Psoas muscle (tissue), 8 donors: ENCODE measurements around the gene UNC13A. TPM values are rescaled to one million over a fixed set of nuclear protein-coding genes. Genes with fewer than 3 reads are reported as not detected.

Source experiments
- ATAC-seq, 4 donors: fragments of 200-7000 bp; cut with Tn5 transposase; one replicate each; pipeline ENCODE4 v1.9.1; 2020; ENCODE audit warnings: moderate library complexity in 3 of 4, mild to moderate bottlenecking in 2 of 4
- DNase-seq, 2 donors: peaks; one replicate each; pipeline ENCODE4 v3.0.0-alpha.2; 2020
- H3K27ac ChIP-seq: fragments of 200-600 bp; one replicate; pipeline ENCODE4 v1.8.0; 2022
- H3K27me3 ChIP-seq, 3 donors: fragments of 200-600 bp in 1 of 3; one replicate each; pipeline versions ENCODE4 v1.6.1 to v1.8.0; 2013 to 2022; ENCODE audit warnings: low read length in 2 of 3, mild to moderate bottlenecking in 2 of 3, moderate library complexity in 1 of 3; ENCODE audit not compliant: insufficient read depth in 3 of 3
- H3K36me3 ChIP-seq, 2 donors: fragments of 200-600 bp in 1 of 2; one replicate each; pipeline versions ENCODE4 v1.6.1 to v1.8.0; 2013 to 2022; ENCODE audit warnings: low read depth in 1 of 2, mild to moderate bottlenecking in 1 of 2, moderate library complexity in 1 of 2; ENCODE audit not compliant: insufficient read depth in 1 of 2
- H3K4me1 ChIP-seq: fragments of 200-600 bp; one replicate; pipeline ENCODE4 v1.8.0; 2022
- H3K4me3 ChIP-seq: fragments of 200-600 bp; one replicate; pipeline ENCODE4 v1.8.0; 2022; ENCODE audit warnings: mild to moderate bottlenecking
- H3K9me3 ChIP-seq: fragments of 200-600 bp; one replicate; pipeline ENCODE4 v1.8.0; 2022
- WGBS, 3 donors: extraction: QIAGEN DNeasy Blood & Tissue Kit; methylation state at CpG; one replicate each; pipeline versions ENCODE4 v1.1.6 to v1.1.7; 2013; 5-methylcytosine and 5-hydroxymethylcytosine counted together
- intact Hi-C, 2 donors: fragments of 100-400 bp; cut with DNase I; formaldehyde crosslinking; loops; one replicate each; pipeline versions ENCODE4 v1.11.0 to v1.14.2; 2022
- polyA plus RNA-seq, 3 donors: library from polyadenylated mRNA; stranded (reverse); fragments of 200-250 nt; gene quantifications; one replicate each; pipeline ENCODE4 v1.2.3, GENCODE V29; 2013
- total RNA-seq, 4 donors: library from RNA; stranded (reverse); fragmentation: NEBNext Ultra II Directional in 2 of 4; extraction: Animal tissue kit (Norgen Biotek cat#: 25700) in 2 of 4; gene quantifications; one replicate each; pipeline versions ENCODE4 v1.2.1 to v1.2.4, GENCODE V29; 2021 to 2023
- TF ChIP-seq, protein P1 (sequence below): fragments of 200-600 bp; IDR thresholded peaks from one replicate; pipeline ENCODE4 v1.8.0; 2022; ENCODE audit warnings: antibody characterized with exemption
- donor health status: healthy with polysubstance abuse.
- donor health status: DM: no; HTN: no; CAD: no; lungs with moderate emphysema.
- donor health status: Bipolar disorder and iron deficiency.
- donor health status: healthy.
- donor health status: DM: yes; HTN: yes; CAD: no.
- donor health status: DM: no; HTN: no; CAD: no.
- donor health status: DM: no; HTN: no; CAD: no.
- donor health status: DM: yes; HTN: yes; CAD: no.

UNC13A gene
- total and polyA plus RNA-seq, 7 donors = 0.04 to 0.19 (median 0.05) TPM; not detected in 3

GRCh38 chr19:17721111-17721628 lies 33.0 kb upstream of the UNC13A start:
- H3K9me3 ChIP-seq = no peaks in the 10 kb centered on the region
- H3K4me3 ChIP-seq = peak overlapping the region; percentile 96
- peaks cover 32% of the 10 kb centered on the region for H3K4me1 ChIP-seq
- intact Hi-C loops = no loop called here
- H3K27me3 ChIP-seq = no peaks in the 10 kb centered on the region
- ATAC-seq (no peak), DNase-seq (no peak)
- H3K27ac ChIP-seq = no peak overlapping the region
- H3K36me3 ChIP-seq = peaks cover 5 to 38% of the 10 kb centered on the region in 2 donors
- WGBS, 3 donors = 64 to 69% (median 69%) methylated on average over 12 of the region's 12 CpGs
- TF ChIP-seq, protein P1, sequence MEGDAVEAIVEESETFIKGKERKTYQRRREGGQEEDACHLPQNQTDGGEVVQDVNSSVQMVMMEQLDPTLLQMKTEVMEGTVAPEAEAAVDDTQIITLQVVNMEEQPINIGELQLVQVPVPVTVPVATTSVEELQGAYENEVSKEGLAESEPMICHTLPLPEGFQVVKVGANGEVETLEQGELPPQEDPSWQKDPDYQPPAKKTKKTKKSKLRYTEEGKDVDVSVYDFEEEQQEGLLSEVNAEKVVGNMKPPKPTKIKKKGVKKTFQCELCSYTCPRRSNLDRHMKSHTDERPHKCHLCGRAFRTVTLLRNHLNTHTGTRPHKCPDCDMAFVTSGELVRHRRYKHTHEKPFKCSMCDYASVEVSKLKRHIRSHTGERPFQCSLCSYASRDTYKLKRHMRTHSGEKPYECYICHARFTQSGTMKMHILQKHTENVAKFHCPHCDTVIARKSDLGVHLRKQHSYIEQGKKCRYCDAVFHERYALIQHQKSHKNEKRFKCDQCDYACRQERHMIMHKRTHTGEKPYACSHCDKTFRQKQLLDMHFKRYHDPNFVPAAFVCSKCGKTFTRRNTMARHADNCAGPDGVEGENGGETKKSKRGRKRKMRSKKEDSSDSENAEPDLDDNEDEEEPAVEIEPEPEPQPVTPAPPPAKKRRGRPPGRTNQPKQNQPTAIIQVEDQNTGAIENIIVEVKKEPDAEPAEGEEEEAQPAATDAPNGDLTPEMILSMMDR = no peak

GRCh38 chr19:17720440-17720839 lies 32.3 kb upstream of the UNC13A start:
- intact Hi-C loops = no loop called here
- 7 to 14% (median 10%) methylated on average over 7 of the region's 7 CpGs for WGBS, 3 donors
- Histone ChIP-seq H3K36me3 (peaks cover 0 to 31% of the 10 kb centered on the region in 2 donors), H3K4me3 (peak overlapping the region; percentile 96), H3K4me1 (peaks cover 32% of the 10 kb centered on the region), H3K27ac (no peak overlapping the region), H3K27me3 (no peaks in the 10 kb centered on the region), H3K9me3 (no peaks in the 10 kb centered on the region)
- TF ChIP-seq, protein P1 = no peak
- peak in 2 of 4 donors; percentile 3 to 39 for ATAC-seq
- DNase-seq = no peak

- peak overlapping the region; percentile 96 for H3K4me3 ChIP-seq
- peaks cover 32% of the 10 kb centered on the region for H3K4me1 ChIP-seq
- H3K27ac ChIP-seq = peak overlapping the region; percentile 83
- H3K9me3 ChIP-seq = no peaks in the 10 kb centered on the region
- TF ChIP-seq, protein P1 = no peak
- H3K36me3 ChIP-seq = peaks cover 0 to 25% of the 10 kb centered on the region in 2 donors
- no peaks in the 10 kb centered on the region for H3K27me3 ChIP-seq
- ATAC-seq = peak in 2 of 4 donors; percentile 7 to 9
- 2 to 3% (median 2%) methylated on average over 23 to 38 of the region's 38 CpGs for WGBS, 3 donors
- DNase-seq = no peak
- intact Hi-C loops = no loop called here
Observed at GRCh38 chr19:17719730-17720400, 31.7 kb upstream of the UNC13A start.

GRCh38 chr19:17718947-17719711 lies 31.0 kb upstream of the UNC13A start, which contains the start of gene MAP1S:
Gene MAP1S (plus strand): TSS chr19:17719480. CDS start chr19:17719503, 23 bp downstream.
- H3K9me3 ChIP-seq = no peaks in the 10 kb centered on the region
- peak within 1 kb of the TSS; percentile 83 for H3K27ac ChIP-seq
- peak within 1 kb of the TSS; percentile 96 for H3K4me3 ChIP-seq
- DNase-seq (peak; percentile 57 to 75), ATAC-seq (peak; percentile 40 to 89 (median 76))
- peaks cover 32% of the 10 kb centered on the region for H3K4me1 ChIP-seq
- 2 to 4% (median 2%) methylated on average over 34 to 53 of the region's 53 CpGs for whole genome bisulfite sequencing, 3 donors
- TF ChIP-seq, protein P1 = no peak
- intact Hi-C loops = no loop called here
- peaks cover 0 to 3% (median 0%) of the 10 kb centered on the region in 3 donors for H3K27me3 ChIP-seq
- H3K36me3 ChIP-seq = peaks cover 0 to 18% of the 10 kb centered on the region in 2 donors
